HEK293T (cell line): ENCODE results near the gene SUCNR1.

Experiments
- BHLHE40 ChIP-seq: fragments of 450-650 bp; IDR thresholded peaks from 2 replicates; pipeline ENCODE4 v1.6.1; 2016; ENCODE audit warnings: mild to moderate bottlenecking, moderate library complexity, borderline replicate concordance
- CTBP1 ChIP-seq: fragments of 450-650 bp; IDR thresholded peaks from 2 replicates; pipeline ENCODE4 v1.6.1; 2016; ENCODE audit warnings: borderline replicate concordance
- ELF4 ChIP-seq: fragments of 450-650 bp; IDR thresholded peaks from 2 replicates; pipeline ENCODE4 v1.6.1; 2017; ENCODE audit warnings: antibody characterized with exemption
- FOXA1 ChIP-seq: fragments of 450-650 bp; IDR thresholded peaks from 2 replicates; pipeline ENCODE4 v1.6.1; 2016; ENCODE audit warnings: mild to moderate bottlenecking
- FOXK2 ChIP-seq: fragments of 450-650 bp; IDR thresholded peaks from 2 replicates; pipeline ENCODE4 v1.6.1; 2016; ENCODE audit warnings: mild to moderate bottlenecking
- FOXM1 ChIP-seq: fragments of 450-650 bp; IDR thresholded peaks from 2 replicates; pipeline ENCODE4 v1.6.1; 2017; ENCODE audit warnings: mild to moderate bottlenecking, borderline replicate concordance
- HDGF ChIP-seq: fragments of 450-650 bp; IDR thresholded peaks from 2 replicates; pipeline ENCODE4 v1.6.1; 2017; ENCODE audit warnings: antibody characterized with exemption, borderline replicate concordance
- LEF1 ChIP-seq: fragments of 450-650 bp; IDR thresholded peaks from 2 replicates; pipeline ENCODE4 v1.6.1; 2017; ENCODE audit warnings: mild to moderate bottlenecking, borderline replicate concordance
- NFRKB ChIP-seq: fragments of 450-650 bp; IDR thresholded peaks from 2 replicates; pipeline ENCODE4 v1.6.1; 2016; ENCODE audit warnings: mild to moderate bottlenecking, moderate library complexity
- SP1 ChIP-seq: fragments of 450-650 bp; IDR thresholded peaks from 2 replicates; pipeline ENCODE4 v1.6.1; 2017
- SUZ12 ChIP-seq: fragments of 450-650 bp; IDR thresholded peaks from 2 replicates; pipeline ENCODE4 v1.6.1; 2016; ENCODE audit warnings: mild to moderate bottlenecking
- TARDBP ChIP-seq: fragments of 450-650 bp; IDR thresholded peaks from 2 replicates; pipeline ENCODE4 v1.6.1; 2016
- ZNF384 ChIP-seq: fragments of 450-650 bp; IDR thresholded peaks from 2 replicates; pipeline ENCODE4 v1.6.1; 2016
- TF ChIP-seq, protein P1 (sequence below): fragments of 450-650 bp; IDR thresholded peaks from 2 replicates; pipeline ENCODE4 v1.6.1; 2016

DNA sequence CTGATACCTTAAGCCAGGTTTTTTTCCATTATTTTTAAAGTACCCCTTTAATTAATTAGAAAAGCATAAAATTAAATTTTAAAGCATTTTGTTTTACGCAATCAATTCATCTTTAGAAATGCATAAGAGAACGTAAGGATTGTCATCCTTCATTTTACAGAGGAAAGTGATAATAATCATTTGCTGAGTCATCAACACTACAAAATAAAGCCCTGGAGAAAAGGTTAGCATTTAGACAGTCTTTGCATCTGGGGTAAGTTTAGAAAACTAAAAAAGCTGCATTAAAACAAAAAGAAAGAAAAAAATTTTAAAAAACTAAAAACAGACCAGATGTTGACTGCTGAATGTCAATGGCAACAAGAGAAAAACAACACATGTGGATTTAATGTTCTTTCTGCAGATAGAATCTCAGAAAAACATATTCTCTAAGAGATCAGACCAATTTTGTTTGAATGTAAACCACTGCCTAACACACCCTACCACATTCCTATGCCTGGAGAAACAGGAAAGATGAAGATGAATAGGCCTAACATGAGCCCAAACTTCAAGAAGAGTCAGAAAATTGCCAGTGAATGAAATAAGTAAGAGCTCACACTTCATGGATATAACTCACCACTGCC lies 59.9 kb downstream of the SUCNR1 start:
- TF ChIP-seq NFRKB (no peak), ELF4 (no peak), BHLHE40 (no peak), SP1 (no peak), HDGF (no peak), TARDBP (no peak), CTBP1 (no peak), SUZ12 (no peak), ZNF384 (no peak), FOXM1 (no peak), FOXK2 (no peak), FOXA1 (no peak), LEF1 (no peak)
- TF ChIP-seq, protein P1, sequence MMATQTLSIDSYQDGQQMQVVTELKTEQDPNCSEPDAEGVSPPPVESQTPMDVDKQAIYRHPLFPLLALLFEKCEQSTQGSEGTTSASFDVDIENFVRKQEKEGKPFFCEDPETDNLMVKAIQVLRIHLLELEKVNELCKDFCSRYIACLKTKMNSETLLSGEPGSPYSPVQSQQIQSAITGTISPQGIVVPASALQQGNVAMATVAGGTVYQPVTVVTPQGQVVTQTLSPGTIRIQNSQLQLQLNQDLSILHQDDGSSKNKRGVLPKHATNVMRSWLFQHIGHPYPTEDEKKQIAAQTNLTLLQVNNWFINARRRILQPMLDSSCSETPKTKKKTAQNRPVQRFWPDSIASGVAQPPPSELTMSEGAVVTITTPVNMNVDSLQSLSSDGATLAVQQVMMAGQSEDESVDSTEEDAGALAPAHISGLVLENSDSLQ, result no peak
